ENCODE data around the gene DDIT3.

DNA sequence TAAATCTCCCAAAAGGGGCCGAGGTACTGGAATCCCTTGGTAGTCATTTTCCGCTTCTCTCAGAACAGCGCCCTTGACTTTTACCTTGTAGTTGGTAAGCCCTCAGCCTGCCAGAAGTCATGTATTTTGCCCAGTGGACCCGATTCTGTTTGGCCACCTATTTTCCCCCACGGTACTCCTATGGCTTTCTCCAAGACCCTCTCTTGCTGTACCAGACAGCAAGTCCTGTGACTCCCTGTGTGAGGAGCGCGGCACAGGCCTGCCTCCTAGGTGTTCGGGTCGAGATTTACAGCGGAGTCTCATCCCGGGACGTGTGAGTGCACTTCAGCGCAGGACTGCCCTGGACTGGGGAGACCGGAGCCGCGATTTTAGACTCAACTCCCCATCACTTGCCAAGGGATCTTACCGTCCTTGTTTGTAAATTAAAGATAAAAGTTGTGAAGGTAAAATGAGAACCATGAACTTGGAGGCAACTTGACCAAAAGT, 1.3 kb upstream of the DDIT3 start:
- TF ChIP-seq POLR2AphosphoS5 (IDR thresholded peaks at IDR 0.05; ENCODE audit: low read depth, low read length) (no peak), REST (IDR thresholded peaks at IDR 0.05; ENCODE audit: insufficient read depth in 1 of 2, low read depth in 2 of 2, low read length in 2 of 2) (no peak), TAF1 (IDR thresholded peaks at IDR 0.05; ENCODE audit: borderline replicate concordance, insufficient read depth, low read length) (no peak), SIN3A (IDR thresholded peaks at IDR 0.05; ENCODE audit: borderline replicate concordance, insufficient read depth, low read length) (no peak), FOXP2 (optimal IDR thresholded peaks at IDR 0.05; ENCODE audit: borderline replicate concordance, extremely low read depth, extremely low read length, insufficient read depth) (no peak)

Data from PFSK-1 (cell line).